GM10266 (cell line): ENCODE results near the gene TMEM176A.

ENCODE experiments used
- DNase-seq: peaks from one replicate; pipeline ENCODE4 v3.0.0; 2012; ENCODE audit errors: extremely low spot score
- TF ChIP-seq, protein P1 (sequence below): IDR thresholded peaks from 2 replicates; pipeline ENCODE4 v1.5.1; 2012; ENCODE audit warnings: mild to moderate bottlenecking, low read depth; ENCODE audit not compliant: control insufficient read depth, insufficient read depth; ENCODE audit errors: missing control alignments

Gene TMEM176A

GRCh38 chr7:150842716-150843115, 42.1 kb downstream of the TMEM176A start:
- no peak for DNase-seq
- TF ChIP-seq, protein P1, sequence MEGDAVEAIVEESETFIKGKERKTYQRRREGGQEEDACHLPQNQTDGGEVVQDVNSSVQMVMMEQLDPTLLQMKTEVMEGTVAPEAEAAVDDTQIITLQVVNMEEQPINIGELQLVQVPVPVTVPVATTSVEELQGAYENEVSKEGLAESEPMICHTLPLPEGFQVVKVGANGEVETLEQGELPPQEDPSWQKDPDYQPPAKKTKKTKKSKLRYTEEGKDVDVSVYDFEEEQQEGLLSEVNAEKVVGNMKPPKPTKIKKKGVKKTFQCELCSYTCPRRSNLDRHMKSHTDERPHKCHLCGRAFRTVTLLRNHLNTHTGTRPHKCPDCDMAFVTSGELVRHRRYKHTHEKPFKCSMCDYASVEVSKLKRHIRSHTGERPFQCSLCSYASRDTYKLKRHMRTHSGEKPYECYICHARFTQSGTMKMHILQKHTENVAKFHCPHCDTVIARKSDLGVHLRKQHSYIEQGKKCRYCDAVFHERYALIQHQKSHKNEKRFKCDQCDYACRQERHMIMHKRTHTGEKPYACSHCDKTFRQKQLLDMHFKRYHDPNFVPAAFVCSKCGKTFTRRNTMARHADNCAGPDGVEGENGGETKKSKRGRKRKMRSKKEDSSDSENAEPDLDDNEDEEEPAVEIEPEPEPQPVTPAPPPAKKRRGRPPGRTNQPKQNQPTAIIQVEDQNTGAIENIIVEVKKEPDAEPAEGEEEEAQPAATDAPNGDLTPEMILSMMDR: no peak

GRCh38 chr7:150845421-150845861, 44.9 kb downstream of the TMEM176A start:
- TF ChIP-seq, protein P1: no peak
- no peak for DNase-seq

DNA sequence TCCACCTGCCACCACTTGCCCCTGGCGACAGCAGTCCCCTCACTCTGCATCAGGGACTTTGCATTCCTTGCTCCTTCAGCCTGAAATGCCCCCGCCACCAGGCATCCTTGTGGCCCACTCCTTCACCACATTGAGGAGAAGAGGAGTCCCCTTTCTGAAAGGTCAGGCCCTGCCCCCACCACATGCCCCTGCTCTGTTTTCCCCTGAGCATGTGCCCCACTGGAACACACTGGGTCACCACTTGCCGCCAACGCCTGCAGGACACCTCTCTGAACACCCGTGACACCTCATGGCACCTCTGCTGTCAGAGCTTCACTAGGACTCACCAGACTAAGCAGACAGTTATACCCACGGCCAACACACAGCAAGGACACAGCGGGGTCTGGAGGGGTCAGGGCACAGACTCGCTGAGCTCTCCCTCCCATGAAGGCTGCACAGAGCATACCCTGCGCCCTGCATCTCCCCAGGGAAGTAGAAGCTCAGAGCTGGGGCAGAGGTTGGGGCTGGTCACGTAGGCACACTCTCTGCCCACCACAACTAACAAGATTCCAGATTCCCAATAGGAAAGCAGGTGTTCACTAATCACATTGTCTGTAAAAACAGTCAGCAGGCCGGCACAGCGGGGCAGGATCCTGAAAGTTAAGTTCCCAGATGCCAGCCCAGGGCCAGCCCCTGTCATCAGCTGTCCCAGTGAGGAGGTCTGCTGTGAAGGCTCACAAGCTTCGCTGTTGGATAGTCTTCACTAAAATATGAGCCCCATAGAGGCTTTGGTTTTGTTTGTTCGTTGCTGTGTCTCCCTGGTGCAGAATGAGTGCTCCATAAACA, 45.9 kb downstream of the TMEM176A start:
- DNase-seq: no peak
- TF ChIP-seq, protein P1: no peak

- DNase-seq: no peak
- TF ChIP-seq, protein P1: no peak
These were observed 47.0 kb downstream of the TMEM176A start for GRCh38 chr7:150847536-150847935.

DNA sequence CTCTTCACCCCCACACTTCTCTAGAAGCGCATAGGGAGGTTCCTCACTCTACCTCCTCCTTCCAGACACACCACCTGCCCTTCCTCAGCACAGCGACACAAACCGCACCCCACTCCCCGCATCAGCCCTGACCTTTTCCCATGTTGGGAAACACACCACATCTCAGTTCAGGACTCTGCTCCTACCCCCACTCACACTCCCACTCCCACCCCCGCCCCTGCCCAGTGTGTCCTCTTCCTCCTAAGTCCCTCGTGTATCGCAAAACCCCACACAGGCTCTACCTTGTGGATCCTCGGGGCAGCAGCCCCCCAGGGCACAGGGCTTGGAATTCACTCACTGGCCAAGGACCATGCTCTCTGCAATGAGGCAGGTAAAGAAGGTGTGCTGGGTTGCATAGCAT, 47.5 kb downstream of the TMEM176A start:
- TF ChIP-seq, protein P1: no peak
- DNase-seq: no peak

DNA sequence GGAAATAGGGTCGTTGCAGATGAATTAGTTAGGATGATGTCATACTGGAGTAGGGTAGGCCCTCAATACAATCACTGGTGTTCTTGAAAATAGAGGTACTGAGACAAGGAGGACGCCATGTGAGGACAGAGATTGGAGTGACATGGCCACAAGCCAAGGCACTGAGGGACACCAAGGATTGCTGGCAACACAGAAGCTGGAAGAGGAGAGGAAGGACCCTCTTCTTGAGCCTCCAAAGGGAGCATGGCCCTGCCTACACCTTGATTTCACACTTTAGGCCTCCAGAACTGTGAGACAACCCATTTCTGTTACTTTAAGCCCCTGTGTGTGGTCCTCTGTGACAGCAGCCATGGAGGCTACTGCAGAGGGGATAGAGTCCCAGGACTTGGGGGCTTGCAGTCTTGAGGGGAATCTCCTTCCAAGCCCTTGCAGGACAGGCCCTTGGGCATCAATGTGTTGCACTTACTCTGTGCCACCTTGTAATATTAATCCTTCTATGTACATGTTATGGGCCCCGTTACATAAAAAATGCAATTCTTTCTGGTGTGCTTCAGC, 48.1 kb downstream of the TMEM176A start:
- TF ChIP-seq, protein P1: no peak
- no peak for DNase-seq

DNA sequence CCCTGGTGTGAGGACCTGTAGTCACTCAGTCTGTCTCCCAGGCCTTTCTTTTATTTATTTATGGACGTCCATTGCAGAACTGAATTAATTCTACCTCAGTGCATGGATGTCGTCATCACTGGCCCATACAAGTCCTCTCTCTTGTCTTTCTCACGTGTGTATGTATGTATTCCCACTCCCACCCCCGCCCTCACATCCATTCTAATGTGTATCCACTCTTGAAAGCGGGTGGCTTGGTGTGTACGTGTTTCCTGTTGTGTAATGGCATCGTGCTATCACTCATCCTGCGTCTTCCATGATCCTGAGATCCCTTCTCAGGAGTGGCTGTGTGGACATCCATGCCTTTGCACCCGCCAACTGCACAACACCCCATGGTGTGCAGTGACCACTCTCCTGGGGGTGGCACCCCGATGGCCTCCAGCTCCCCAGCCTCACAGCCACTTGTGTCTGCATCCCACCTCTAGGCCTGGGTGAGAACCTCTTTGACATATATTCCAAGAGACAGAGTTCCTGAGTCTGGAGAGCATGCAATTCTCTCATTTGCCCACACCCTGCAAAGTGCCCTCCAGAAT, 48.7 kb downstream of the TMEM176A start:
- TF ChIP-seq, protein P1: no peak
- no peak for DNase-seq
